AG08395 (cell line): ENCODE results near the gene DCAF8L2.
"Not testable (repeated sequence)": the region's sequence is repeated elsewhere in the genome, so short reads cannot be mapped to it uniquely, and the experiment has no call there.

Source experiments
- DNase-seq: peaks from one replicate; pipeline ENCODE4 v3.0.0; 2012; ENCODE audit warnings: mixed read lengths, low spot score

DCAF8L2 gene

DNA sequence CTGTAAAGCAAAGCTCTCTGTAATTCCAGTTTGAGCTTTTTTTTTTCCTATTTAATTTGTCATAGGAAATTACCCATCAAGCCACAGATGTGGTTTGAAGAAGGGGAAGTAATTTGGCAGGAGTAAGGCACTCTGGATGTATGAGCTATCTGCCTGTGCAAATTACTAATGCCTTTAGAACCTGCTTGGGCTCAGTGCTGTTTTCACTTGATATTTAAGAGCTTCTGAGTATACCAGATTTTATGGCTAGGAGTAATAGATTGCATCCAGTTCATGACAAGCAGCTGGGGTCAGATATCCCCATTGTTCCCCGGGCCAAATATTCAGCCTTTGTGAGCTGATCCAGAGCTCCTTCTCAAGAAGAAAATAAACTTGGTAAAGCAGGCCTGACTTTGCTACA is 89.1 kb downstream of the DCAF8L2 start:
- no peak for DNase-seq

DNA sequence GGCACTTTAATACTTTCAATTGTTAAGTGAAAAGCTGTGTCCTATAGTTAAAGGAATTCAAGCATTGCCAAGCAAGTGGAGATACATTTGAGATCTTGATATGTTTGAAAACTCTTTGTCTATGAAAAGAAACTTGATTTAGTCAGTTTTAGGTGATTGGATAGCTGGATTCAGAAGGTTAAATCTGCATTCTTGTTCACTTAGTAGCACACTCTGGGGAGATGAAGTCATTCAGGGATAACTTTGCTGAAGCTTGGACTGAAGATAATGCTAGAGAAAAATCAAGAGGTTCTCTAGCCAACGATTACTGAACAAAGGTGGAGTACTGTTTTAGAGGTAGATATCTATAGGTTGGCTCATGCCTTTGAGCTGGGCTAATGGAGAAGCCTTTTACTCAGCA is 90.6 kb downstream of the DCAF8L2 start:
- no peak for DNase-seq

DNA sequence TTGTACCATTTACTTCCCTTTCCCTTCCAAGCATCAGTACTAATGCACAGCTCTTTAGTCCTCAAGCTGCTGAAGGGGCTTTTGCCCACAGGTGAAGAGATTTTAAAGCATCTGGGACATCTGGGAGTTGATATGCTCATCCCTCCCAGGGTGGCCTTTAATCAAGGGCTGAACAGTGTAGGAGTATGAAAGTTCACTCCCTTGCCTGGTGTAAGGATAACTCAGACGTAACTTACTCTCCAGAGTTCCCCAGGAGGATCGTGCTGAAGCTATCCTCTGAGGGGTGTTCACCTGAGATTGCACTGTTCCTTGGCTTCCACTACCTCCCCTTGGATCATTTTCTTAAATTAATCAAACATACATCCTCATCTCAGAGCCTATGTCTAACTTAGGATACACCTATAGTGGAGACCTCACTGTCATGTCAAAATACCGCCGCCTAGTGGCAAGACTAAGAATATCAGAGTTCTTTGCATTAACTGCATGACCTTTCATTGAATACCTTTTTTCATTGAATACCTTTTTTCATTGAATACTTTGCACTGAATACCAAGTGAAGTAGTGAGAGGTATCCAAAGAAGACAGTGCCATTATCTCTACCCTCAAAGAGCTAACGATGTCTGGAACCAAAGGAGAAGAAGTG is 93.5 kb downstream of the DCAF8L2 start:
- DNase-seq: not testable (repeated sequence)

DNA sequence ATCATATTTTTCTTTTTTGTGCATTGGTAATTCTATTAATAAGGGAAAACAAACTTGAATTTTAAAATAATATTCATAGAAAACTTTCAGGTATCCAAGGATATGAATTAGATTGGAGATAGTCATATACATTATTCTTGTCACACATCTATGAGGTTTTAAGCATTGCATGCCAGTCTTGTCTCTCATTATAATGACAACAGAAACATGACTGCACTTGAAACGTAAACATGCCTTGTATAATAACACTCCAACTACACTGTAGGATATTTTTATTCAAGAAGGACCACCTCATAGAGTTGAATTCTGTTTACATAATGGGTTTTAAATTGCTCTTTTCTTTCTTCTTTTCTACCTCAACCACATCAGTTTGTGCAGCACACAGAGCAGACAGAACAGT is 104.5 kb downstream of the DCAF8L2 start:
- DNase-seq: no peak

DNA sequence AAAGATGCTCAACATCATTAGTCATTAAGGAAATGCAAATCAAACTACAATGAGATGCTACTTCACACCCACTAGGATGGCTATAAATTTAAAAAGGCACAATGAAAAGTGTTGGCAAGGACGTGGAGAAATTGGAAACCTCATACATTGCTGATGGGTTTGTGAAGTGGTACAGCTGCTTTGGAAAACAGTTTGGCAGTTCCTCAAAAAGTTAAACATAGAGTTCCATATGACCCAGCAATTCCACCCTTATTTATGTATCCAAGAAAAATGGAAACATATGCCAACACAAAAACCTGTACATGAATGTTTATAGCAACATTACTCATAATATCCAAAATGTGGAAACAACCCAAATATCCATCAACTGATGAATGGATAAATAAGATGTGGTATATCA is 116.4 kb downstream of the DCAF8L2 start:
- no peak for DNase-seq

DNA sequence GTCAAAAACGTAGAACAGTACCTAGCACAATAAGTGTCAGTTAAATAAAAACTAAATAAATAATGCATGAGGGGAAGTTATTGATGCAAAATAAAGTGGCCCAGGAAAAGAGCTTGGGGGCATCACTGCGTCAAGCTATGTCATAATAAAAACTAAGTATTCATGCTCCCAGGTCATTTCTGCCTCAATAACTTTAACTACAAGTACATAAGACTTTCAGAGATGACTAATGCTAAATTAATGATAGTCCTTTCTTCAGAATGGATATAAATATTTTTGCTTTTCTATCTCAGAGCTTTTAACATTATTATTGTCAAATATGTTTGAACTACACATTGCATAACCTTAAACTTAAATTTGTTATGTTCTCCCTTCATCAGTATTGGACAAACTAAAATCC is 125.5 kb downstream of the DCAF8L2 start:
- DNase-seq: no peak

DNA sequence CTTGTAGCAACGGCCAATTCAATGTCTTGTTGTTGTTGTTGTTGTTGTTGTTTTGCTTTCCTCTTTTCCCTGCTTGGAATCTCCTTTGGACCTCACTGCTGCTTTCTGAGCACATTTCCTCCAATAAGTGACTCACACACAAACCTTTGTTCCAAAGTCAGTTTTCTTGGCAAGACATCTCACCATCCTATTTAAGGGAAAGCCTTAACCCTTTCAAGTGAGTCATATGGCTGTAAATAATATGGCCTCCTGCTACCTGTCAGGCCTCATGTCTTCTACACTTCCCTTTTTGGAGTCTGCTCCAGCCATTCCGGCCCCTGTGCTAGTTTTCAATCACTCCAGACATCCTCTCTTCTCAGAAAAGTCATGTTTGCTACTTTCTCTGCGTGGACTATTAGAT is 138.1 kb downstream of the DCAF8L2 start:
- no peak for DNase-seq

DNA sequence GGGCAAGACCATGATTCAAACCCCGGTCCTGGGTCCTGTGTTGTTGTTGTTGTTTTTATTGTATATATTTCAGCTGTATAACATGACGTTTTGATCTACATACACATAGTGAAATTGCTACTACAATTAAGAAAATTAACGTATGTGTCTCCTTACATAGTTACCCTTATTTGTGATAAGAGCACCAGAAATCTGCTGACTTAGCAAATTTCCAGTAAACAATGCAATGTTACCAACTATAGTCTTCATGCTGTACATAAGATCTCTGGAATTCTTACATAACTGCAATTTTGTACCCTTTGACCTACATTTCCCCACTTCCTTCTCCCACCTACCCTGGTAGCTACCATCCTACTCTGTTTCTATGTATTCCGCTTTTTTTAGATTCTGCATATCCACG is 141.8 kb downstream of the DCAF8L2 start:
- DNase-seq: no peak

DNA sequence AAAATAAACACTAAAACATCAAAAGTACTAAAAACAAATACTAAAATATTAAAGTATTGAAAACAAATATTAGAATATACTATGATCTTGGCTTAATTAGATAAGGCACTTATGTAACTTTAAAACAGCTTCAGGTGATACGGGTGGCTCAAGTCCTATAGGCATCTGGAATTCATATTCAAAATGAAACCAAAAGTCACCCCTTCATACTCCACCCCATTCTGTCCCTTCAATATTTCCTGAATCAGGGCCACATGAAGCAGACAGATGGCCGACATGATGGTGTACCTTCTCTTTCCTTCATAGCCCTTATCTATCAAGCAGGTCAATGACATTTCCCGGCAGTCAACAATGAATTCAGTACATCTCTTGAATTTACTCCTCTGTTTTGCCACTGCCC is 145.8 kb downstream of the DCAF8L2 start:
- no peak for DNase-seq

DNA sequence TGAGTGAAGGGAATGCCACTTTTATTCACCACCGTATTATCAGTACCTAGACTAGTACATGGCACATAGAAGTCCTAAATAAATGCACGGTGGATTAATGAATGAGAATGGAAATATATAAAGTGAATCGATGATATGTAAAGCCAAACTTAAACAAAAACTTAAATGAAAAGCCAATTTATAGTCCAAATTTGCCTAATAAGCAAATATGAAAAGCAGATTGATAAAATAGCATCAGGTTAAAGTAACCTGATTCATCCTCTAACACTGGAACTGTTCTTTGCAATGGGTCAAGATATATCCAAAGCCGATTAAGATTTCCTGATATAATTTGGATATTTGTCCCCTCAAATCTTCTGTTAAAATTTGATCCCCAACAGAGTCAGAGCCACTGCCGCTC is 150.8 kb downstream of the DCAF8L2 start:
- DNase-seq: no peak

DNA sequence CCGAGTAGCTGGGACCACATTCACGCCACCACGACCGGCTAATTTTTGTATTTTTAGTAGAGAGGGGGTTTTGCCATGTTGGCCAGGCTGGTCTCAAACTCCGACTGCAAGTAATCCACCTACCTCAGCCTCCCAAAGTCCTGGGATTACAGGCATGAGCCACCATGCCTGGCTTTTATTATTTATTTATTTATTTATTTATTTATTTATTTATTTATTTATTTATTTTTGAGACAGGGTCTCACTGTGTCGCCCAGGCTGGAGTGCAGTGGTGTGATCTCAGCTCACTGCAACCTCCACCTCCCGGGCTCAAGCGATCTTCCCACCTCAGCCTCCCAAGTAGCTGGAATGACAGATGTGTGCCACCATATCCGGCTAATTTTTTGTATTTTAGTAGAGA is 153.4 kb downstream of the DCAF8L2 start:
- not testable (repeated sequence) for DNase-seq

DNA sequence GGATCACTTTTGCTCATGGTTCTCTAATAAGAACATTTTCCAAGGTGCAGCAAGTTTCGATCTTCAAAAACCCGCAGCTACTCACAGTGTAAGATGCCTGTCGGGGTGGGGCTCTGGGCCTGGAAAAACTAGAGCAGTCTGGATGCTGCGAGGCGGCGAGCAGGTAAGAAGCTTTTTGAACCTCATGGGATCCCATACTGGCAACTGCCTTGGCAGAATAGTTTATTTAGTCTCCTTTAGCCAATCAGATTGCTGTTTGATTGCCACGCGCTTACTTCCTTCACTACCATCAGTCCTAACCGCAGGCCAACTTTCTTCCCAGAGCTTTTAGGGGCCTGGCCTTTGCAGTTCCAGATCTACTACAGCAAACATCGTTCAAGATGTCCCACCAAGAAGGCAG is 156.4 kb downstream of the DCAF8L2 start:
- DNase-seq: no peak

DNA sequence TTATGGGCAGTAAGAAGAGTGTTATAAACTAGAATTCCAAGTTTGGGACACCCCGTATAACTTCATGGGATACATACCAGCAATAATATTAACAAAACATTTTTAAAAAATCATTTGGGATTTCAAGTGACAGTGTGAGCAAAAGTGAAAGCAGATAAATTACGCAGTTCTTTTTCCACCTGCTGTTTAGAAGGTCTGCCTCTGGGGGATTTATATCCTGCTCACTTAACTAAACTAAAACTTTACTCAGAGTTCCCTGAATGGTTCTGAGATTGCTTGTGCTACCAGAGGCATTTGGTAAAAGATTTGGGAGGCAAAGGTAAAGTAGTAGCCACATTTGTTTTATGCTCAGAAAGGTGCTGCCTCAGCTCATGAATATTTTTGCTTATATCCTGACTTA is 160.2 kb downstream of the DCAF8L2 start:
- DNase-seq: not testable (repeated sequence)

DNA sequence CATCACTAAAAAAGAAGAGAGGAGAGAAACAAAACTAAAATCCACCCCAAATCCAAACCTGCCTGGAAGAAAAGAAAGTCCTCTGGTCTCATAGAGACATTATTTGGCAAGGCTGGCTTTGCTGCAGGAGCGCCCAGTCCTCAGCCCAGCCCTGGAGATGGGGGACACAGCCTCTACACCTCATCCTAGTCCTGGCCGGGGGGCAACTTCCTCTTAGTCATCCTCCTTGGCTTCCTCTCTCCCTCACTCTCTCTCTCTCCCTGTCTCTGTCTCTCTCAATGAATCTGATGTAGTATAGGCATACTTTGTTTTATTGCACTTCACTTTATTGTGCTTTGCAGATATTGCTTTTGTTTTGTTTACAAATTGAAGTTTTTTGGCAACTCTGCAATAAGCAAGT is 161.8 kb downstream of the DCAF8L2 start:
- no peak for DNase-seq

DNA sequence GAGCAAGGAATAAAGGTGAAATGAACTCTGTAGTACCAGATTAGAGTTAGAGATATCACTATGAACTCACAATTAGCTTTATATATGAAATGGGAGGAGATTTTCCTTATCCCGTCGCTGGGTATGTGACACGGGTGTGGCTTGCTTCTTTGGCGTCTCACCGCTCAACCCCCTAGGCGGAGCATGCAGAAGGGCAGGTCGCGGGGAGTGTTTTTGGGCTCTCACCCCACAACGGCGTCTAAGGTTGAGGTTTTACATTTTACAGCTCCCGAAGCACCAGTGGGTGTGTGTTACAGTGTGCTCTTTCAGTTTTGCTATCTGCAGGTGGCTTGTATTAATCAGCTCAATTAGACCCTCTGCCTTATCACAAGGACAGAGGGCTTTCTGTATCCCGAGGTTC is 175.6 kb downstream of the DCAF8L2 start:
- no peak for DNase-seq

DNA sequence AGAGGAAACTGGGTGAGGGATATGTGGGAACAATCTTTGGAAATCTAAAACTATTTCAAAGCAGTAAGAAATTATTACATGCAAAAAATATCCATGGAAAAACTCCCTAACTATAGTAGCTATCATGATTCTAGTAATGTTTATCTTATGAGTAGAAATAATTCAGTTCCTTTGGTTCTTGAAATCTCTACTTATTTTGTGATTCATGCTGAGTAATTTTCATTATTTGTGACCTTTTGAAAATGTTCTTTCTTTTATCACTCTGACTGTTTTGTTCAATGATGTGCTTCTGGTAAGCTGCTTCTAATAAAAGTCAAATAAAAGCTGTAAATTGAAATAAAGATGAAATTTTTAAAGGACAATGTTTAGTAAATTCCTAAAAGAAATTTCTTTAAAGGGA is 177.2 kb downstream of the DCAF8L2 start:
- DNase-seq: no peak

DNA sequence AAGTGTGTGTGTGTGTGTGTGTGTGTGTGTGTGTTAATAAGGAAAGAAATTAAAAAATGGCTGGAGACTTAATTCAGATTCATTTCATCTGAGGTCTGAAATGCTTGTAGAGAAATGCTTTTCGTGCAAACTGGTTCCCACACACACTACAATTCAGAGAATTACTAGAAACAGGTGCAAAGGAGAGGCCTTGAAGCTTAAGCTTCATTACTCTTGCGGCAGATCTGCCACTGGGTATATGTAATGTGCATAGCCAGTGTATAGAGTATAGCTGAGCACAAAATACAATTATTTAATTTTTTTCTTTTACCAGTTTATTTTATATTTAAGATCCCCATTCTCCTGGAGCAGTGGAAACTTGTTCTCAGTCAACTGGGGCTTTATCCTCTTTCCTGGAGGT is 185.8 kb downstream of the DCAF8L2 start:
- DNase-seq: no peak

DNA sequence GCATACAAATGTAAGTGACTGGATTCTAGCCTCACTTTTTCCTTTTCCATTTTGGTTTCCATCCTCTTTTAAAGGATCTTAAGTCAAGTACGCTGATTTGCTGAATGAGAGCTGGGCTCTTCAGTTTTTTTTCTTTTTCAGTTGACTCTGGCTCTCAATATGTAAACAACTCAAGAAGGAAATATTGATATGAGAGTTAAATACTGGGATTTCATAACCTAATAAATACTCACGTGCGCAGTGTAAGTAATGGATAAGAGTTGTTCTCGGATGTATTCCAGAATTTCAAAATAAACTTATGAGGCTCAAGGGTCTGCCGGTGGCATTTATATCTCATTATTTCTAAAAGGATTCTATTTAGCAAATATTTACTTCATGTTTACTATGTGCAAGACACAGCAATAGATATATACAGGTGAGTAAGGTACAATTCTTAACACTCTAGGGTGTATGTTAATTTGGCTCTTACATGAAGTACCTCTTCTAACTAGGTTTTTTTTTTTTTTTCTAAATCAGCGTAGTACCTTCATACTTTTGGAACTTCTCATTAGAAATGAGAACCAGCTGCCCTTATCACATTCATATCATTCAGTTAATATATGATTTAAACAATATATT is 206.6 kb downstream of the DCAF8L2 start:
- no peak for DNase-seq

DNA sequence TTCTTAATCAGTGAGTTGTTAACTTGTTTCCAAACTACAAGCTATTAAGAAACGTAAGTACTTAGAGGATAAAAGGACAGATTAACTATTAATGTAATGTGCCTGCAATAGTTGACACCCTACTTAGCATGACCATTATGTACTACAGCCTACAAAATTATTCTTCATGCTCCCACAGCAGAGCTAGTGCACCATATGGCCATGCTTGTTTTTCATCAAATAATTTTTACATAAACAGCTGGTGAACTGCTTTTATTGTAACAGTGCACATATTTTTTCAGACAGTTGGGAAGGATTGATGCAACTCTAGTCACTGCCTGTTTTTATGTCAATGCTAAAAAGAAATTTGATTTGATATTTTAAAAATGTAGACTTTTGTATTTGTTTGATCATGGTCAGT is 207.4 kb downstream of the DCAF8L2 start:
- no peak for DNase-seq
